CD14-positive monocyte (primary cell): ENCODE results near the gene EDRF1. TPM values are rescaled to one million over a fixed set of nuclear protein-coding genes. Genes with fewer than 3 reads are reported as not detected.

Experiments
- DNase-seq, 3 donors: peaks; one replicate each; pipeline ENCODE4 v3.0.0-alpha.2; 2011 to 2022
- H2AFZ ChIP-seq: 2 replicates; pipeline ENCODE4 v1.6.0; 2012; ENCODE audit warnings: mild to moderate bottlenecking, low read depth, low read length, inconsistent platforms; ENCODE audit not compliant: insufficient read depth, poor library complexity, severe bottlenecking
- H3K27ac ChIP-seq, 2 donors: 1 replicate in 1 of 2; 2 replicates in 1 of 2; pipeline ENCODE4 v1.5.1; 2012 to 2013; ENCODE audit warnings: low read length in 2 of 2, control low read depth in 1 of 2, inconsistent platforms in 1 of 2, low read depth in 1 of 2, mild to moderate bottlenecking in 1 of 2
- H3K27me3 ChIP-seq, 2 donors: one replicate each; pipeline versions ENCODE4 v1.6.0 to v1.6.1; 2011 to 2013; ENCODE audit warnings: low read length in 2 of 2; ENCODE audit not compliant: control insufficient read depth in 2 of 2, insufficient read depth in 2 of 2
- H3K36me3 ChIP-seq, 2 donors: replicated peaks in 1 of 2; 1 replicate in 1 of 2; 2 replicates in 1 of 2; pipeline versions ENCODE4 v1.5.1 to v1.6.1; 2012 to 2013; ENCODE audit warnings: low read length in 2 of 2, control low read depth in 1 of 2, inconsistent platforms in 1 of 2, mild to moderate bottlenecking in 1 of 2; ENCODE audit not compliant: insufficient read depth in 2 of 2, control insufficient read depth in 1 of 2
- H3K4me1 ChIP-seq, 2 donors: 1 replicate in 1 of 2; 2 replicates in 1 of 2; pipeline versions ENCODE4 v1.5.1 to v1.6.1; 2012 to 2013; ENCODE audit warnings: low read length in 2 of 2, control low read depth in 1 of 2, inconsistent platforms in 1 of 2, mild to moderate bottlenecking in 1 of 2, moderate library complexity in 1 of 2; ENCODE audit not compliant: insufficient read depth in 2 of 2, control insufficient read depth in 1 of 2
- H3K4me2 ChIP-seq: replicated peaks from 2 replicates; pipeline ENCODE3; 2012; ENCODE audit warnings: low read length, moderate library complexity, mild to moderate bottlenecking; ENCODE audit not compliant: poor library complexity, severe bottlenecking; ENCODE audit errors: extremely low read depth
- H3K4me3 ChIP-seq, 3 experiments: fragments of 200-600 bp in 1 of 3; sonication (generic) in 1 of 3; replicated peaks in 1 of 3; 1 replicate in 2 of 3; 2 replicates in 1 of 3; pipeline ENCODE4 v1.5.1; 2011 to 2013; ENCODE audit warnings: low read length in 3 of 3, mild to moderate bottlenecking in 3 of 3, control low read depth in 2 of 3, low read depth in 2 of 3, inconsistent platforms in 1 of 3, moderate library complexity in 1 of 3
- H3K79me2 ChIP-seq: 2 replicates; pipeline ENCODE4 v1.6.0; 2012; ENCODE audit warnings: mild to moderate bottlenecking, control low read depth, inconsistent platforms, low read length, moderate library complexity; ENCODE audit not compliant: insufficient read depth
- H3K9ac ChIP-seq: 2 replicates; pipeline ENCODE4 v1.6.0; 2017; ENCODE audit warnings: low read length, mild to moderate bottlenecking; ENCODE audit not compliant: insufficient read depth, poor library complexity, severe bottlenecking
- H3K9me3 ChIP-seq, 2 donors: replicated peaks in 1 of 2; 1 replicate in 1 of 2; 2 replicates in 1 of 2; pipeline versions ENCODE4 v1.5.1 to v1.6.1; 2012 to 2013; ENCODE audit warnings: low read length in 2 of 2, control low read depth in 1 of 2; ENCODE audit not compliant: control insufficient read depth in 1 of 2, insufficient read depth in 1 of 2
- H4K20me1 ChIP-seq: 2 replicates; pipeline ENCODE4 v1.6.0; 2012; ENCODE audit warnings: mild to moderate bottlenecking, low read length, control low read depth, moderate library complexity; ENCODE audit not compliant: insufficient read depth
- H3K27ac Mint-ChIP-seq, 7 donors: one replicate each; pipeline ENCODE4 v1.8.0; 2020; ENCODE audit warnings: mild to moderate bottlenecking in 7 of 7, mixed read lengths in 7 of 7, moderate library complexity in 6 of 7, inconsistent platforms in 2 of 7
- H3K27me3 Mint-ChIP-seq, 3 donors: one replicate each; pipeline ENCODE4 v1.8.0; 2021 to 2022; ENCODE audit warnings: low read depth in 3 of 3, mild to moderate bottlenecking in 3 of 3, mixed read lengths in 3 of 3, moderate library complexity in 3 of 3, inconsistent platforms in 1 of 3
- H3K36me3 Mint-ChIP-seq, 2 donors: one replicate each; pipeline ENCODE4 v1.8.0; 2020; ENCODE audit warnings: mixed read lengths in 2 of 2, inconsistent platforms in 1 of 2, mild to moderate bottlenecking in 1 of 2
- H3K4me1 Mint-ChIP-seq: one replicate; pipeline ENCODE4 v1.8.0; 2020; ENCODE audit warnings: mild to moderate bottlenecking, mixed read lengths
- H3K4me3 Mint-ChIP-seq, 2 donors: one replicate each; pipeline ENCODE4 v1.8.0; 2020; ENCODE audit warnings: mild to moderate bottlenecking in 2 of 2, mixed read lengths in 2 of 2, moderate library complexity in 1 of 2
- H3K9me3 Mint-ChIP-seq, 7 donors: one replicate each; pipeline ENCODE4 v1.8.0; 2020 to 2022; ENCODE audit warnings: mixed read lengths in 7 of 7, mild to moderate bottlenecking in 6 of 7, moderate library complexity in 6 of 7, inconsistent platforms in 2 of 7
- WGBS: methylation state at CpG from one replicate; pipeline ENCODE4 v1.1.5; 2013; ENCODE audit warnings: missing lambda C conversion rate; ENCODE audit not compliant: insufficient coverage; 5-methylcytosine and 5-hydroxymethylcytosine counted together
- intact Hi-C, 2 donors: fragments of 100-400 bp; cut with micrococcal nuclease; formaldehyde crosslinking; loops; one replicate each; pipeline versions ENCODE4 v1.15.0 to v1.15.1; 2023
- polyA plus RNA-seq, 3 donors: library from polyadenylated mRNA; depleted of rRNA in 1 of 3; unstranded in 2 of 3; stranded (reverse) in 1 of 3; fragments of 300-500 nt in 2 of 3; fragments of >200 nt in 1 of 3; fragmentation: Illumina TruSeq in 2 of 3; gene quantifications; 1 replicate in 2 of 3; 2 replicates in 1 of 3; pipeline ENCODE4 v1.2.3, GENCODE V29; 2012 to 2021
- TF ChIP-seq, protein P1 (sequence below): fragments of 200-600 bp; IDR thresholded peaks from one replicate; pipeline ENCODE4 v1.8.0; 2022; ENCODE audit warnings: antibody characterized with exemption, mild to moderate bottlenecking

The EDRF1 gene
- polyA plus RNA-seq, 3 donors: 4.6 to 21.4 (median 5.3) TPM

DNA sequence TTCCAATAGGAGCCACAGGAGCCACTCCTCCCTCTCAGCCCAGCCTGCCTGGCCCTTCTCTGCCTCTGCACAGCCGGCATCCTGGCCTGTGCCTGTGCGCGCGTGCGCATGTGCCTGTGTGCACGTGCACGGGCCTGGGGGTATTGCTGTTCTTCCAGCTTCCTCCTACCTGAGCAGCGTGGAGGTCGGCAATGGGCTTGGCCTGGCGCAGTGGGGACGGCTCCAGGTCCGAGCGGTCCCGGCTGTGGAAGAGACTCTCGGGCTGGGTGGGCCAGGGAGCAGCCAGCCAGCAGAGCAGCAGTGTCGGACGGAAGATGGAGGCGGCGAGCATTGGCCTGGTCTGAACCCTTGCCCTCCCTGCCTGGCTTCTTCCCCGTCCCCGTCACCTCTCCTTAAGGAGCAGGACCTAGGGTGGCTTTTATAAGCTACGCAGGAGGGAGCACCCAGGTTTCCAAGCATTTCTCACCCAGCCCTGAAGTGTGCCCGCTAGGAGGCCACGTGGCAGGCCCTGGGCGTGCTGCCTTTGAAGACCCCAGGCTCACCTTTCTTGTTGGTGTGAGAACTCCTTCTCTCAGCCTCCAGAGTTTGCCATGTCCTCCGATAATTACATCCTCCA, 56.1 kb downstream of the EDRF1 start, which contains the start of gene MMP21:
MMP21 (minus strand) TSS at position 331 of the 616 bp plus-strand sequence; CDS start at position 331, 0 bp downstream.
- no peaks in the 10 kb centered on the region for H3K9me3 ChIP-seq
- H4K20me1 ChIP-seq: no peaks in the 10 kb centered on the region
- TF ChIP-seq, protein P1, sequence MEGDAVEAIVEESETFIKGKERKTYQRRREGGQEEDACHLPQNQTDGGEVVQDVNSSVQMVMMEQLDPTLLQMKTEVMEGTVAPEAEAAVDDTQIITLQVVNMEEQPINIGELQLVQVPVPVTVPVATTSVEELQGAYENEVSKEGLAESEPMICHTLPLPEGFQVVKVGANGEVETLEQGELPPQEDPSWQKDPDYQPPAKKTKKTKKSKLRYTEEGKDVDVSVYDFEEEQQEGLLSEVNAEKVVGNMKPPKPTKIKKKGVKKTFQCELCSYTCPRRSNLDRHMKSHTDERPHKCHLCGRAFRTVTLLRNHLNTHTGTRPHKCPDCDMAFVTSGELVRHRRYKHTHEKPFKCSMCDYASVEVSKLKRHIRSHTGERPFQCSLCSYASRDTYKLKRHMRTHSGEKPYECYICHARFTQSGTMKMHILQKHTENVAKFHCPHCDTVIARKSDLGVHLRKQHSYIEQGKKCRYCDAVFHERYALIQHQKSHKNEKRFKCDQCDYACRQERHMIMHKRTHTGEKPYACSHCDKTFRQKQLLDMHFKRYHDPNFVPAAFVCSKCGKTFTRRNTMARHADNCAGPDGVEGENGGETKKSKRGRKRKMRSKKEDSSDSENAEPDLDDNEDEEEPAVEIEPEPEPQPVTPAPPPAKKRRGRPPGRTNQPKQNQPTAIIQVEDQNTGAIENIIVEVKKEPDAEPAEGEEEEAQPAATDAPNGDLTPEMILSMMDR: no peak
- no peaks in the 10 kb centered on the region for H3K36me3 ChIP-seq
- Mint-ChIP-seq H3K27me3 (peaks cover 6 to 16% (median 7%) of the 10 kb centered on the region in 3 donors), H3K4me3 (no peak within 1 kb of the TSS), H3K36me3 (no peaks in the 10 kb centered on the region), H3K4me1 (no peaks in the 10 kb centered on the region), H3K9me3 (peaks cover 0 to 6% (median 3%) of the 10 kb centered on the region in 7 donors), H3K27ac (no peak within 1 kb of the TSS)
- H3K4me2 ChIP-seq: no peak within 1 kb of the TSS
- no peaks in the 10 kb centered on the region for H3K79me2 ChIP-seq
- intact Hi-C loops: no loop called here
- WGBS: 97% methylated on average over 19 of the region's 26 CpGs
- DNase-seq: no peak
- no peaks in the 10 kb centered on the region for H3K4me1 ChIP-seq
- no peak within 1 kb of the TSS for H2AFZ ChIP-seq
- H3K27ac ChIP-seq: no peak within 1 kb of the TSS
- no peak within 1 kb of the TSS for H3K9ac ChIP-seq
- H3K27me3 ChIP-seq: no peaks in the 10 kb centered on the region
- no peak within 1 kb of the TSS for H3K4me3 ChIP-seq

GRCh38 chr10:125777806-125778205, 58.3 kb downstream of the EDRF1 start:
- intact Hi-C loops: no loop called here
- Mint-ChIP-seq H3K9me3 (peaks cover 0 to 6% (median 3%) of the 10 kb centered on the region in 7 donors), H3K4me3 (no peak overlapping the region), H3K4me1 (no peaks in the 10 kb centered on the region), H3K36me3 (no peaks in the 10 kb centered on the region), H3K27ac (peak overlapping the region in 1 of 7 donors; percentile 46), H3K27me3 (peaks cover 6 to 16% (median 7%) of the 10 kb centered on the region in 3 donors)
- DNase-seq: no peak
- Histone ChIP-seq H3K4me3 (no peak overlapping the region), H2AFZ (no peak overlapping the region), H3K9ac (no peak overlapping the region), H3K79me2 (no peaks in the 10 kb centered on the region), H4K20me1 (no peaks in the 10 kb centered on the region), H3K9me3 (no peaks in the 10 kb centered on the region), H3K36me3 (no peaks in the 10 kb centered on the region), H3K4me1 (no peaks in the 10 kb centered on the region), H3K27ac (no peak overlapping the region), H3K4me2 (no peak overlapping the region), H3K27me3 (no peaks in the 10 kb centered on the region)
- TF ChIP-seq, protein P1: no peak
- WGBS: 91% methylated on average over 9 of the region's 9 CpGs
